GM18861 (cell line): ENCODE results near the gene CTAG1A.
A peak's percentile ranks its signal among the peaks of the same experiment; 100 is the strongest.
"Not testable (repeated sequence)": the region's sequence is repeated elsewhere in the genome, so short reads cannot be mapped to it uniquely, and the experiment has no call there.

ENCODE experiments used
- ATAC-seq: cut with Tn5 transposase; IDR thresholded peaks from one replicate; pipeline ENCODE4 v1.9.1; 2021; ENCODE audit not compliant: unreplicated experiment

Gene CTAG1A

GRCh38 chrX:154584585-154585183 is at the start of gene CTAG1A:
CTAG1A (plus strand) TSS chrX:154585133; CDS start chrX:154585207, 74 bp downstream.
- not testable (repeated sequence) for ATAC-seq

GRCh38 chrX:154535892-154536291 is 49.0 kb upstream of the CTAG1A start:
- no peak for ATAC-seq

GRCh38 chrX:154539077-154539476 is 45.9 kb upstream of the CTAG1A start:
- no peak for ATAC-seq

- not testable (repeated sequence) for ATAC-seq
Observed at GRCh38 chrX:154540365-154540764, 44.6 kb upstream of the CTAG1A start.

GRCh38 chrX:154540897-154541535 is 43.9 kb upstream of the CTAG1A start:
- ATAC-seq: no peak

GRCh38 chrX:154541589-154541895 is 43.4 kb upstream of the CTAG1A start:
- ATAC-seq: no peak

- no peak for ATAC-seq
Observed at GRCh38 chrX:154541896-154542722, 42.8 kb upstream of the CTAG1A start.

GRCh38 chrX:154542723-154543424 is 42.1 kb upstream of the CTAG1A start:
- no peak for ATAC-seq

- ATAC-seq: no peak
Observed at GRCh38 chrX:154545673-154546274, 39.2 kb upstream of the CTAG1A start.

- ATAC-seq: peak; percentile 39
Observed at GRCh38 chrX:154546354-154547244, 38.3 kb upstream of the CTAG1A start, which contains the start of gene G6PD. G6PD (minus strand) TSS chrX:154546846; CDS start chrX:154546155, 691 bp downstream.

GRCh38 chrX:154547245-154548027 is 37.5 kb upstream of the CTAG1A start, which contains the start of gene IKBKG:
IKBKG (plus strand) TSS chrX:154547620; CDS start chrX:154552003, 4,383 bp downstream.
- ATAC-seq: peak; percentile 78

- ATAC-seq: no peak
Observed at GRCh38 chrX:154548028-154548316, 37.0 kb upstream of the CTAG1A start.

GRCh38 chrX:154549766-154550165 is 35.2 kb upstream of the CTAG1A start:
- ATAC-seq: no peak

- not testable (repeated sequence) for ATAC-seq
Observed at GRCh38 chrX:154552112-154552806, 32.7 kb upstream of the CTAG1A start.

GRCh38 chrX:154558060-154558690 is 26.8 kb upstream of the CTAG1A start:
- not testable (repeated sequence) for ATAC-seq

- ATAC-seq: not testable (repeated sequence)
Observed at GRCh38 chrX:154558896-154559295, 26.0 kb upstream of the CTAG1A start.

- ATAC-seq: not testable (repeated sequence)
Observed at GRCh38 chrX:154560326-154560725, 24.6 kb upstream of the CTAG1A start.

GRCh38 chrX:154562295-154562694 is 22.6 kb upstream of the CTAG1A start:
- ATAC-seq: not testable (repeated sequence)
